ENCODE results near the gene DNAJB14.

DNAJB14 gene

GRCh38 chr4:99872570-99872969, 73.8 kb downstream of the DNAJB14 start:
- no peak for DNase-seq

GRCh38 chr4:99868126-99868596, 78.3 kb downstream of the DNAJB14 start:
- no peak for DNase-seq

DNA sequence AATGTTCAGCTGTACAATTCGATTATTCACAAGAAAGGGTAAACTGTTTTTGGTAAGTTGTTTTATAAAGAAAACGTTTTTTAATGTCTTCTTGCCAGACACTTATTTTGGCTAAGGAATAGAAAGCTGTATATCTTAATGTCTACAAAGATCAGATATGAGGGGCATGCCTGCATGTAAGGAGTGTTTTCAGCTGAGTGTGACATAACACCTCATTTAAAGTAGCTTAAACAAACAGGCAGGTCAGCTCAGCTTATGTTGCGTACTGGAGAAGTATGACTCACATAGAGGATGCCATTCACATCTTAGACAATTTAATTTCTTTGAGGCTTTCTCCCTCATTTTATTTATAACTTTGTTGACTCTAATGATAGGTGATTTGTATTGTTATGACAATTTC, 82.6 kb downstream of the DNAJB14 start:
- DNase-seq = no peak

- DNase-seq = no peak
Observed at GRCh38 chr4:99861120-99861905, 85.1 kb downstream of the DNAJB14 start.

GRCh38 chr4:99860521-99860920, 85.9 kb downstream of the DNAJB14 start:
- DNase-seq = no peak

- no peak for DNase-seq
Observed at GRCh38 chr4:99859618-99860017, 86.8 kb downstream of the DNAJB14 start.

DNA sequence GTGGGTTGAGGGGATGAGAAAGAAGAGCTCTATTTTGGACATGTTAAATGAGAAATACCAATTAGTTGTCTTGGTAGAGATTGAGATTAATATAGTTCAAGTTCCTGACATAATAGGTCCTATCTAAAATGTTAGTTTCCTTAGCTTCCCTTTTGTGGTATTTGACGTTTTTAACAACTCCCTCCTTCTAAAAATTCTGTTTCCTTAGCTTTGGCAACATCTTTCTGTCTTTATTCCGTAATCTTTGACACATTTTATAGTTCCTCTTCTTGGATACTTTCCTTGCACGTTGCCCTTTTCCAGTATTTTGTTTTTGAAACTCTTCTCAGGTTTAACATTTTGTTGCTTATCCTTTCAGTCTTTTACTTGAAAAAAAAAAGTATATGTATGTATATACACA, 89.1 kb downstream of the DNAJB14 start:
- DNase-seq = no peak

- no peak for DNase-seq
Observed at GRCh38 chr4:99856166-99856565, 90.3 kb downstream of the DNAJB14 start.

DNA sequence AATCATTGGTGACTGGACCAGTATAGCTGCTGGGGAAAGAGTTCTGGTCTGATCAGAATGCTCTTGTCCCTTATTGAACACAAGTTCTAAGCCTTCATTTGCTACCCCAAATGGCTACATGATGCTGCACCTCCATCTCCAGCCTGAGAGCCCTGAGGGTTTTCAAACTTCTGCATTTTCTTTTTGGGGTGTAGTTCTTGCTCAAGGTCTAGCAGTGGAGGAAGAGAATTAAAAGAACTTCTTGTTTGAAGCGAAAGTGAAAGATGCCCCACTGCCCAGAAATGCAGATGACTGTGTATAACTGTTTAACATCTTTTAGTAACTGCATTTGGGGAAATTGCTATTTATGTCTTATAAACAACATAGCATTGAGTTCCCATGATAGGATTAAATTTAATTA, 90.7 kb downstream of the DNAJB14 start:
- no peak for DNase-seq

- no peak for DNase-seq
Observed at GRCh38 chr4:99853999-99854398, 92.4 kb downstream of the DNAJB14 start.

GRCh38 chr4:99853190-99853589, 93.2 kb downstream of the DNAJB14 start:
- DNase-seq = no peak

DNA sequence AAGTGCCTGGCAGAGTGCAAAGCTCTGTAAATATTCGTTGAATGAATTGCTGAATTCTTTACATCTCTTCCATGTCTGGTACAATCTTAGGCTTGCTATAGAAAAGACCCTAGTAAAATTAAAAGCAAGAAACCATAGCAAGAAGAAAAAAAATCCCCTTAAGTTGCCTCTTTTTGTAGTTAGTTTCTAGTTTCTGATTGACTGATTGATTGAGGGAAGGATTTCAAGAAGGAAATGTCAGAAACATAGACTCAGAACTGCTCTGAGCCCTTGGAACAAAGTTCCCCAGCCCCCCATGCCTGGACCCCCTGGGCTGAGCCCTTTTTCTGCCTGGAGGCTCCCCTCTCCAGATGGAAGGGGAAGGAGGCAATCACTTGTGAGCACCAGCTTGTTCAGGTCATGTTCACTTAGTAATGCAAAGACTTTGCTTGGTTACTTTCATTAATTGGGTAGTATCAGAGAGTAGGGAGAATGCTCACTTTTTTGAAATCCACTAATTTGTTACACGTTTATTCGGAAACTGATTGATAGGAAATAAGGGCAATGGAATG, 94.1 kb downstream of the DNAJB14 start:
- no peak for DNase-seq

DNA sequence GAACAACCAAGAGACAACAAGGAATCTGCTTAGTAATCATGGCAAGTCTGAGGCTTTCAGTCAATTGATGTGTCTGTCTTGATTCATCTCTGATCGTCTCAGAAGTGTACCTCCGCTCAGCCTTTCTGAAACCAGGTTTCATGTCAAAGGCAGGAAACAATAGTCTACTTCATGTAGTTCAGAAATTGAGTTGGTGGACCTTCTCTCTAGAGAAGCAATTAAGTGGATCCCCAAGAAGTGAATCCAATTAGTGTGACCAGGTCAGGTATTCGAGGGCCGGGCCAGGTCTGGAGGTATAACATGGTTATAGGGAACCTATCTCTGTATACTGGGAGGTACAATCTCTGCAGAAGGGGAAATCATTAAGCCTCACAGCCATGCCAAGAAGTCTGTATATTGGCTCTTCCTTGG, 97.8 kb downstream of the DNAJB14 start:
- no peak for DNase-seq

DNA sequence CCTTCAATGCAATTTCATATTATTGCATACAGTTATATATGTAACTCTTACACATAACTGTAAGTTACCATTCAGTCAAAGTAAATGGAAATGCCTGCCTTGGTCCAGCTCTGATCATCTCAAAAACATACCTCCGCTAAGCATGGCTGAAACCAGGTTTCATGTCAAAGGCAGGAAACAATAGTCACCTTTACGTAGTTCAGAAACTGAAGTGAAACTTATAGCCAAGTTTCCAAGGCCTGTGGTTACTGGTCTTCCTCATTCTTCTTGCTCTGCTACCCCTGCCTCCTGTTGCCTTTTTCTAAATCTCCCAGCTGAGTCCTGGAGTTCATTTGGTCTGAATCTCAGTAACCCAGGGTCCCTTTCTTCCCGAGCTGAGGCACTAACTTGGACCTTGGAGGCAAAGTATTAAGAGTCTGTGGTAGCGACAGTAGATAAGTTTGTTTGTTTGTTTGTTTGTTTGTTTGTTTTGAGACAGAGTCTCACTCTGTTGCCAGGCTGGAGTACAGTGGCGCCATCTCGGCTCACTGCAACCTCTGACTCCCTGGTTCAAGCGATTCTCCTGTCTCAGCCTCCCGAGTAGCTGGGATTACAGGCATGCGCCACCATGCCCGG, 98.9 kb downstream of the DNAJB14 start:
- no peak for DNase-seq

- DNase-seq = no peak
Observed at GRCh38 chr4:99846891-99847290, 99.5 kb downstream of the DNAJB14 start.
